ENCODE results near the gene AMOT. TPM values are rescaled to one million over a fixed set of nuclear protein-coding genes. Genes with fewer than 3 reads are reported as not detected.

Gene AMOT
- total RNA-seq, 1 experiment from 2014 or later: 66.3 TPM

DNA sequence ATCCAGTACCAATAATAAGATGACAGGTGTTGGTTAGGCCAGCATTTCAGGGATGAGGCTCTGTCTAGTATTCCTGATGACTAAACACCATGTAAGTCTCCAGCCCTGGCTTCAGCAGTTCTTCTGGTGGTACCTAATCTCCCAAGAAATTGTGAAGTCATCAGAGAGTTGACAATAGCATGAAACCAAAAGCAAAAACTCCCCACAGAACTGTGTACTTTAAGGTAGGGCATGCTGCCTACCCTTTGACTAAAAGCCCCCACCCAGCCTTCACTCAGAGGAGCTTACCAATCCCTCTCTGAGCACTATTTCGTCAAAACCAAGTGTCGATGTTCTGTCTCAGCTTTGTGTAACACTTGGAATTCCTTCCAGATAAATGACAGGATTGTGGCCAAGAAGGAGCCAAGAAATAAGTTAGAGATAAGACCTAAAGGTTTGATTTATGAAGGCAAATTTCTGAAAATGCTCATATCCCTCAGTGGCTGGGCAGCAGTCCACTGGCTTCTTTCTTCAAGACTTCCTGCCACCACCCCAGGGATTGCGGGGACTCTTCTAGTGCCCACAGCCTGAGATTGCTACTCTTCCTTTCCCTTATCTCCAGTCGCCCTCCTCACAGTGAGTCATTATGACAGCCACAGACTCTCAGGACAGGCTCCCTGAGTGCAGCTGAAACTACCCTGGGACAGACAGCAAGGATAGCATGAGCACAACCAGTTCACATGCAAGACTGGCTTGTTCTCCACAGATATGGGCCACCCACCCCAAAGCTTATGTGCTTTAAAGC is 93.6 kb downstream of the AMOT start:
- Mint-ChIP-seq H3K27me3 (ENCODE audit: insufficient read depth, unreplicated experiment) (no peaks in the 10 kb centered on the region), H3K4me1 (ENCODE audit: low read depth, unreplicated experiment) (no peaks in the 10 kb centered on the region), H3K36me3 (ENCODE audit: insufficient read depth, unreplicated experiment) (no peaks in the 10 kb centered on the region), H3K27ac (ENCODE audit: unreplicated experiment) (no peak overlapping the region), H3K4me3 (ENCODE audit: unreplicated experiment) (no peak overlapping the region), H3K9me3 (ENCODE audit: unreplicated experiment) (no peaks in the 10 kb centered on the region)
- Histone ChIP-seq H3K4me1 (no peaks in the 10 kb centered on the region), H3K9me3 (no peaks in the 10 kb centered on the region), H3K27me3 (replicated peaks; ENCODE audit: control insufficient read depth, insufficient read depth, low read length) (no peaks in the 10 kb centered on the region), H3K4me3 (ENCODE audit: low read depth, low read length) (no peak overlapping the region), H3K36me3 (ENCODE audit: control insufficient read depth, insufficient read depth, low read length) (no peaks in the 10 kb centered on the region)
- ChIA-PET POLR2A (no interaction called here), CTCF (no interaction called here)
- intact Hi-C loops (cut with micrococcal nuclease; ENCODE audit: unreplicated experiment): no loop called here
- no peak for DNase-seq
- no peak for TF ChIP-seq CTCF (IDR thresholded peaks at IDR 0.05; ENCODE audit: insufficient read depth in 1 of 2, low read depth in 1 of 2, low read length in 1 of 2, severe bottlenecking in 1 of 2, unreplicated experiment in 1 of 2)
- no TSS peak for BruUV-seq (replicated peaks)

DNA sequence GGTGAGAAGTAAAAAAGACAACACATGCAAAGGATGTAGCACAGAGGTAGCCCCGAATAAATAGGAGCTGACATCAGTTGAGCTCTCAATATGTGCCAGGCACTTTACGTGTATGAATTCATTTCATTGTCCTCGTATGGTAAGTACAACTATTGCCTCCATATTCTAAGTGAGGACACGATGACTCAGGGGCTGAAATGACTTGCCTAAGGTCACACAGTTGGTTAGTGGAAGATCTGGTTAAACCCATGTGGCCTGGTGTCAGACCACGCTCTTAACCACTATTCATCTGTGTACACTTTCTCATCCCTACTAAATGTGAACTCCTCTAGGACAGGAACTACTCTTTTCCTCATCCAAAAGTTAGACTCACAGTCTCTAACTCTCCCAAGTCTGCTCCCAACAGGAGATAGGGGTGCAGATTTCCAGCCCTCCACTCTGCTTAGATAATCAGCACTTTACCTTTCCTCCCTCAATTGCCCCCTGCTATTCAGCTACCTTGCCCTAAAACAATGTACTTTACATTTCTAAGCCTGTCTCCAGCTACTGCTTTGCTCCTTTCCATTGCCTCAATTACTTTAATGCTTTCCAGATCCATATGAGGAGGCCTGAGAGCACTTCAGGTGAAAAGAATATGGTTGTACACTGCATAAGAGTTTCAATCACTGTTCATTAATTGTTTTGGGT is 102.1 kb downstream of the AMOT start:
- H3K4me1 ChIP-seq: no peaks in the 10 kb centered on the region
- ChIA-PET POLR2A (no interaction called here), CTCF (no interaction called here)
- H3K27me3 ChIP-seq (replicated peaks; ENCODE audit: control insufficient read depth, insufficient read depth, low read length): no peaks in the 10 kb centered on the region
- no peaks in the 10 kb centered on the region for H3K36me3 ChIP-seq (ENCODE audit: control insufficient read depth, insufficient read depth, low read length)
- H3K4me3 ChIP-seq (ENCODE audit: low read depth, low read length): no peak overlapping the region
- Mint-ChIP-seq H3K27ac (ENCODE audit: unreplicated experiment) (no peak overlapping the region), H3K36me3 (ENCODE audit: insufficient read depth, unreplicated experiment) (no peaks in the 10 kb centered on the region), H3K4me3 (ENCODE audit: unreplicated experiment) (no peak overlapping the region), H3K4me1 (ENCODE audit: low read depth, unreplicated experiment) (peaks cover 7% of the 10 kb centered on the region), H3K27me3 (ENCODE audit: insufficient read depth, unreplicated experiment) (peaks cover 3% of the 10 kb centered on the region), H3K9me3 (ENCODE audit: unreplicated experiment) (peaks cover 6% of the 10 kb centered on the region)
- no TSS peak for BruUV-seq (replicated peaks)
- DNase-seq: no peak
- H3K9me3 ChIP-seq: no peaks in the 10 kb centered on the region
- no peak for TF ChIP-seq CTCF (IDR thresholded peaks at IDR 0.05; ENCODE audit: insufficient read depth in 1 of 2, low read depth in 1 of 2, low read length in 1 of 2, severe bottlenecking in 1 of 2, unreplicated experiment in 1 of 2)
- intact Hi-C loops (cut with micrococcal nuclease; ENCODE audit: unreplicated experiment): no loop called here

GRCh38 chrX:112736310-112736709 is 104.3 kb downstream of the AMOT start:
- Mint-ChIP-seq H3K27me3 (ENCODE audit: insufficient read depth, unreplicated experiment) (peaks cover 3% of the 10 kb centered on the region), H3K4me1 (ENCODE audit: low read depth, unreplicated experiment) (peaks cover 7% of the 10 kb centered on the region), H3K36me3 (ENCODE audit: insufficient read depth, unreplicated experiment) (no peaks in the 10 kb centered on the region), H3K27ac (ENCODE audit: unreplicated experiment) (no peak overlapping the region), H3K9me3 (ENCODE audit: unreplicated experiment) (peaks cover 13% of the 10 kb centered on the region), H3K4me3 (ENCODE audit: unreplicated experiment) (no peak overlapping the region)
- ChIA-PET CTCF (no interaction called here), POLR2A (no interaction called here)
- no peak for TF ChIP-seq CTCF (IDR thresholded peaks at IDR 0.05; ENCODE audit: insufficient read depth in 1 of 2, low read depth in 1 of 2, low read length in 1 of 2, severe bottlenecking in 1 of 2, unreplicated experiment in 1 of 2)
- H3K4me1 ChIP-seq: no peaks in the 10 kb centered on the region
- H3K4me3 ChIP-seq (ENCODE audit: low read depth, low read length): no peak overlapping the region
- no peak for DNase-seq
- BruUV-seq (replicated peaks): no TSS peak
- no peaks in the 10 kb centered on the region for H3K36me3 ChIP-seq (ENCODE audit: control insufficient read depth, insufficient read depth, low read length)
- intact Hi-C loops (cut with micrococcal nuclease; ENCODE audit: unreplicated experiment): no loop called here
- no peaks in the 10 kb centered on the region for H3K9me3 ChIP-seq
- no peaks in the 10 kb centered on the region for H3K27me3 ChIP-seq (replicated peaks; ENCODE audit: control insufficient read depth, insufficient read depth, low read length)
